H9 (cell line): ENCODE results near the gene WDR7. TPM values are rescaled to one million over a fixed set of nuclear protein-coding genes. Genes with fewer than 3 reads are reported as not detected.

Source experiments
- DNase-seq: peaks from one replicate; pipeline ENCODE4 v3.0.0-alpha.2; 2017
- H2AFZ ChIP-seq: one replicate; pipeline ENCODE4 v1.6.1; 2013; ENCODE audit warnings: mild to moderate bottlenecking, low read length, control low read depth, moderate library complexity
- H2AK5ac ChIP-seq: 2 replicates; pipeline ENCODE4 v1.6.1; 2013; ENCODE audit warnings: low read length, control low read depth, mixed read lengths; ENCODE audit not compliant: insufficient read length
- H2BK120ac ChIP-seq: one replicate; pipeline ENCODE4 v1.6.1; 2013; ENCODE audit warnings: low read depth, mild to moderate bottlenecking, low read length, control low read depth, inconsistent platforms; ENCODE audit not compliant: poor library complexity, severe bottlenecking
- H2BK12ac ChIP-seq: 2 replicates; pipeline ENCODE4 v1.6.1; 2013; ENCODE audit warnings: low read length, control low read depth, mixed read lengths, low read depth; ENCODE audit not compliant: insufficient read length
- H2BK15ac ChIP-seq: 2 replicates; pipeline ENCODE4 v1.6.1; 2013; ENCODE audit warnings: low read depth, low read length, control low read depth
- H2BK20ac ChIP-seq: one replicate; pipeline ENCODE4 v1.6.1; 2013; ENCODE audit warnings: low read depth, mild to moderate bottlenecking, low read length, control low read depth, inconsistent platforms; ENCODE audit not compliant: poor library complexity, severe bottlenecking
- H2BK5ac ChIP-seq: 2 replicates; pipeline ENCODE4 v1.6.1; 2013; ENCODE audit warnings: low read length, control low read depth, mixed read lengths; ENCODE audit not compliant: insufficient read length
- H3K14ac ChIP-seq: 2 replicates; pipeline ENCODE4 v1.6.1; 2013; ENCODE audit warnings: low read length, control low read depth; ENCODE audit not compliant: insufficient read depth
- H3K18ac ChIP-seq: 2 replicates; pipeline ENCODE4 v1.6.1; 2013; ENCODE audit warnings: low read depth, mild to moderate bottlenecking, mixed read lengths, low read length, control low read depth; ENCODE audit not compliant: insufficient read length
- H3K23ac ChIP-seq: 2 replicates; pipeline ENCODE4 v1.6.1; 2013; ENCODE audit warnings: low read length, control low read depth, mixed read lengths, low read depth; ENCODE audit not compliant: insufficient read length
- H3K23me2 ChIP-seq: 2 replicates; pipeline ENCODE4 v1.6.1; 2013; ENCODE audit warnings: low read depth, mild to moderate bottlenecking, mixed read lengths, low read length, control low read depth; ENCODE audit not compliant: insufficient read length, poor library complexity, severe bottlenecking
- H3K27ac ChIP-seq: 2 replicates; pipeline ENCODE4 v1.5.1; 2013; ENCODE audit warnings: low read length, control low read depth, mixed read lengths, low read depth; ENCODE audit not compliant: insufficient read length
- H3K27me3 ChIP-seq: 2 replicates; pipeline ENCODE4 v1.6.1; 2013; ENCODE audit warnings: low read length, control low read depth, inconsistent platforms; ENCODE audit not compliant: insufficient read depth
- H3K4ac ChIP-seq: 2 replicates; pipeline ENCODE4 v1.6.1; 2013; ENCODE audit warnings: low read depth, mild to moderate bottlenecking, control low read depth, inconsistent platforms, low read length, moderate library complexity
- H3K4me1 ChIP-seq: 2 replicates; pipeline ENCODE4 v1.6.1; 2013; ENCODE audit warnings: low read length, control low read depth, inconsistent platforms; ENCODE audit not compliant: insufficient read depth
- H3K4me2 ChIP-seq: 2 replicates; pipeline ENCODE4 v1.6.1; 2013; ENCODE audit warnings: low read length, control low read depth, mixed read lengths; ENCODE audit not compliant: insufficient read length, insufficient read depth
- H3K56ac ChIP-seq: 2 replicates; pipeline ENCODE4 v1.6.1; 2013; ENCODE audit warnings: low read depth, mild to moderate bottlenecking, mixed read lengths, low read length, control low read depth; ENCODE audit not compliant: insufficient read length
- H3K79me1 ChIP-seq: 2 replicates; pipeline ENCODE4 v1.6.1; 2013; ENCODE audit warnings: low read depth, mild to moderate bottlenecking, moderate library complexity, low read length, control low read depth, inconsistent platforms; ENCODE audit not compliant: insufficient read depth, poor library complexity, severe bottlenecking
- H3K79me2 ChIP-seq: 2 replicates; pipeline ENCODE4 v1.6.1; 2013; ENCODE audit warnings: low read length, control low read depth, inconsistent platforms; ENCODE audit not compliant: insufficient read depth
- H3K9ac ChIP-seq: 2 replicates; pipeline ENCODE4 v1.6.1; 2013; ENCODE audit warnings: low read length, control low read depth, mixed read lengths; ENCODE audit not compliant: insufficient read length; ENCODE audit errors: extremely low read depth
- H3K9me3 ChIP-seq: one replicate; pipeline ENCODE4 v1.6.1; 2013; ENCODE audit warnings: low read depth, low read length, inconsistent platforms; ENCODE audit not compliant: control insufficient read depth
- H3T11ph ChIP-seq: one replicate; pipeline ENCODE4 v1.6.1; 2013; ENCODE audit warnings: mild to moderate bottlenecking, low read length, control low read depth, inconsistent platforms
- H4K20me1 ChIP-seq: one replicate; pipeline ENCODE4 v1.6.1; 2013; ENCODE audit not compliant: control insufficient read depth, insufficient read length, insufficient read depth
- H4K5ac ChIP-seq: 2 replicates; pipeline ENCODE4 v1.6.1; 2013; ENCODE audit warnings: low read depth, mild to moderate bottlenecking, mixed read lengths, low read length, control low read depth; ENCODE audit not compliant: insufficient read length
- H4K8ac ChIP-seq: replicated peaks from 2 replicates; pipeline ENCODE4 v1.6.1; 2013; ENCODE audit warnings: low read length, control low read depth, mixed read lengths, low read depth; ENCODE audit not compliant: insufficient read length
- H4K91ac ChIP-seq: 2 replicates; pipeline ENCODE4 v1.6.1; 2013; ENCODE audit warnings: low read depth, mild to moderate bottlenecking, moderate library complexity, mixed read lengths, low read length, control low read depth; ENCODE audit not compliant: insufficient read length
- H3K27ac Mint-ChIP-seq, 3 experiments: 2 replicates in 2 of 3; 3 replicates in 1 of 3; pipeline ENCODE4 v1.8.0; 2020 to 2021; ENCODE audit warnings: mixed read lengths in 3 of 3, mild to moderate bottlenecking in 1 of 3, moderate library complexity in 1 of 3
- H3K27me3 Mint-ChIP-seq: 2 replicates; pipeline ENCODE4 v1.8.0; 2021; ENCODE audit warnings: low read depth, mild to moderate bottlenecking, moderate library complexity, mixed read lengths
- H3K36me3 Mint-ChIP-seq, 3 experiments: 2 replicates in 2 of 3; 3 replicates in 1 of 3; pipeline ENCODE4 v1.8.0; 2020 to 2021; ENCODE audit warnings: low read depth in 3 of 3, mixed read lengths in 3 of 3; ENCODE audit not compliant: insufficient read depth in 1 of 3
- H3K4me1 Mint-ChIP-seq, 2 experiments: 2 replicates each; pipeline ENCODE4 v1.8.0; 2020; ENCODE audit warnings: mixed read lengths in 2 of 2
- H3K4me3 Mint-ChIP-seq, 2 experiments: 2 replicates in 1 of 2; 3 replicates in 1 of 2; pipeline ENCODE4 v1.8.0; 2020 to 2021; ENCODE audit warnings: mild to moderate bottlenecking in 2 of 2, mixed read lengths in 2 of 2, moderate library complexity in 1 of 2
- H3K9me3 Mint-ChIP-seq, 2 experiments: 2 replicates in 1 of 2; 3 replicates in 1 of 2; pipeline ENCODE4 v1.8.0; 2020; ENCODE audit warnings: mild to moderate bottlenecking in 2 of 2, mixed read lengths in 2 of 2, moderate library complexity in 1 of 2
- CTCF ChIP-seq: fragments of 200-600 bp; sonication (generic); conservative IDR thresholded peaks from 3 replicates; pipeline ENCODE4 v1.8.0; 2021; ENCODE audit warnings: antibody characterized with exemption, mild to moderate bottlenecking
- WGBS: extraction: QIAGEN DNeasy Blood & Tissue Kit; methylation state at CpG from one replicate; pipeline ENCODE4 v1.1.7; 2013; ENCODE audit warnings: missing lambda C conversion rate, low lambda C conversion rate, mixed read lengths; ENCODE audit not compliant: insufficient read length; ENCODE audit errors: extremely low coverage; 5-methylcytosine and 5-hydroxymethylcytosine counted together
- total RNA-seq: library from RNA; stranded (reverse); gene quantifications from 2 replicates; pipeline ENCODE4 v1.2.1, GENCODE V29; 2021

WDR7 gene
- total RNA-seq, 1 experiment from 2014 or later: 14.8 TPM

- H3K27me3 Mint-ChIP-seq: no peaks in the 10 kb centered on the region; the same call in 1 of the 2 replicates
- H3K27ac ChIP-seq: no peak overlapping the region
- H3K9me3 Mint-ChIP-seq: no peaks in the 10 kb centered on the region
- no peak overlapping the region for H3K27ac Mint-ChIP-seq
- H3K9me3 ChIP-seq: no peaks in the 10 kb centered on the region
- H3K27me3 ChIP-seq: no peaks in the 10 kb centered on the region
- H4K5ac ChIP-seq: no peak overlapping the region
- H2BK12ac ChIP-seq: no peak overlapping the region
- H3K4me2 ChIP-seq: no peak overlapping the region
- no peak overlapping the region for H3K4me3 Mint-ChIP-seq
- H4K8ac ChIP-seq: no peak overlapping the region
- no peak for TF ChIP-seq CTCF
- no peak overlapping the region for H3K23ac ChIP-seq
- no peak overlapping the region for H3K56ac ChIP-seq
- H3K9ac ChIP-seq: no peak overlapping the region
- H2BK15ac ChIP-seq: no peak overlapping the region
- WGBS: no CpG with 5 or more reads among the region's 2 CpGs
- H2BK120ac ChIP-seq: no peak overlapping the region
- no peaks in the 10 kb centered on the region for H3K79me2 ChIP-seq
- no peak overlapping the region for H4K91ac ChIP-seq
- no peak overlapping the region for H3K14ac ChIP-seq
- no peaks in the 10 kb centered on the region for H3K36me3 Mint-ChIP-seq
- H3K4me1 Mint-ChIP-seq: peaks cover 5 to 6% of the 10 kb centered on the region in 2 experiments
- no peak for DNase-seq
- no peaks in the 10 kb centered on the region for H3K79me1 ChIP-seq
- H2AFZ ChIP-seq: no peak overlapping the region
- H3K4me1 ChIP-seq: no peaks in the 10 kb centered on the region; the same call in 1 of the 2 replicates
- H3K23me2 ChIP-seq: no peaks in the 10 kb centered on the region
- H4K20me1 ChIP-seq: no peaks in the 10 kb centered on the region
- H3K18ac ChIP-seq: no peak overlapping the region
- no peak overlapping the region for H2AK5ac ChIP-seq
- no peak overlapping the region for H2BK20ac ChIP-seq
- H3K4ac ChIP-seq: no peak overlapping the region
- H3T11ph ChIP-seq: no peak overlapping the region
- H2BK5ac ChIP-seq: no peak overlapping the region
These were observed 352.2 kb downstream of the WDR7 start for GRCh38 chr18:57003342-57003741.
